HG03045 (cell line): Measurements from ENCODE around the gene OSBPL2.

Experiments
- ATAC-seq: cut with Tn5 transposase; IDR thresholded peaks from one replicate; pipeline ENCODE4 v1.9.1; 2021; ENCODE audit warnings: mild to moderate bottlenecking, moderate library complexity; ENCODE audit not compliant: unreplicated experiment

The OSBPL2 gene

GRCh38 chr20:62219992-62220665, 18.2 kb upstream of the OSBPL2 start, which contains the start of gene HRH3:
HRH3 (minus strand) TSS chr20:62220278; CDS start chr20:62219970, 308 bp downstream.
- ATAC-seq: no peak

- no peak for ATAC-seq
Measured at GRCh38 chr20:62220666-62221568, 17.4 kb upstream of the OSBPL2 start.

GRCh38 chr20:62222266-62222850, 16.0 kb upstream of the OSBPL2 start:
- no peak for ATAC-seq

- ATAC-seq: no peak
Measured at GRCh38 chr20:62222972-62223371, 15.3 kb upstream of the OSBPL2 start.

GRCh38 chr20:62223571-62223970, 14.8 kb upstream of the OSBPL2 start:
- ATAC-seq: no peak

- ATAC-seq: no peak
Measured at GRCh38 chr20:62224113-62224855, 14.0 kb upstream of the OSBPL2 start.

GRCh38 chr20:62225026-62225425, 13.3 kb upstream of the OSBPL2 start:
- ATAC-seq: no peak

- ATAC-seq: no peak
Measured at GRCh38 chr20:62225820-62226635, 12.3 kb upstream of the OSBPL2 start.

GRCh38 chr20:62226707-62227590, 11.4 kb upstream of the OSBPL2 start:
- no peak for ATAC-seq

GRCh38 chr20:62227591-62227976, 10.7 kb upstream of the OSBPL2 start:
- no peak for ATAC-seq

GRCh38 chr20:62227977-62228958, 10.1 kb upstream of the OSBPL2 start:
- no peak for ATAC-seq

- ATAC-seq: no peak
Measured at GRCh38 chr20:62228982-62229545, 9.3 kb upstream of the OSBPL2 start.

GRCh38 chr20:62229667-62230066, 8.7 kb upstream of the OSBPL2 start:
- ATAC-seq: no peak

GRCh38 chr20:62230276-62230675, 8.0 kb upstream of the OSBPL2 start:
- no peak for ATAC-seq

- ATAC-seq: no peak
Measured at GRCh38 chr20:62230696-62231095, 7.6 kb upstream of the OSBPL2 start.

- ATAC-seq: no peak
Measured at GRCh38 chr20:62231292-62231691, 7.0 kb upstream of the OSBPL2 start.

GRCh38 chr20:62232194-62232593, 6.1 kb upstream of the OSBPL2 start:
- ATAC-seq: no peak
